Measurements from ENCODE around the gene ZNF280D. TPM values are rescaled to one million over a fixed set of nuclear protein-coding genes. Genes with fewer than 3 reads are reported as not detected.

ZNF280D gene
- total and polyA plus RNA-seq, 7 donors: 5.8 to 75.3 (median 53.6) TPM

- Histone ChIP-seq H3K36me3 (peaks cover 0 to 35% (median 3%) of the 10 kb centered on the region in 4 donors), H3K4me1 (peaks cover 0 to 13% (median 4%) of the 10 kb centered on the region in 4 donors), H3K27me3 (no peaks in the 10 kb centered on the region), H3K9me3 (no peaks in the 10 kb centered on the region), H3K4me3 (no peak overlapping the region), H3K27ac (no peak overlapping the region)
- intact Hi-C loops (cut with DNase I): no loop called here
- TF ChIP-seq POLR2A (IDR thresholded peaks at IDR 0.05) (no peak), EP300 (IDR thresholded peaks at IDR 0.05) (no peak), CTCF (IDR thresholded peaks at IDR 0.05) (no peak), POLR2AphosphoS5 (IDR thresholded peaks at IDR 0.05) (no peak)
- no peak for DNase-seq
Observed at GRCh38 chr15:56681113-56681512, 52.2 kb downstream of the ZNF280D start.

- H3K27ac ChIP-seq: no peak overlapping the region
- H3K36me3 ChIP-seq: peaks cover 0 to 49% (median 3%) of the 10 kb centered on the region in 4 donors
- no peaks in the 10 kb centered on the region for H3K27me3 ChIP-seq
- intact Hi-C loops (cut with DNase I): no loop called here
- peaks cover 0 to 8% (median 4%) of the 10 kb centered on the region in 4 donors for H3K4me1 ChIP-seq
- TF ChIP-seq CTCF (IDR thresholded peaks at IDR 0.05): no peak
- no peak for TF ChIP-seq POLR2AphosphoS5 (IDR thresholded peaks at IDR 0.05)
- TF ChIP-seq EP300 (IDR thresholded peaks at IDR 0.05): no peak
- TF ChIP-seq POLR2A (IDR thresholded peaks at IDR 0.05): no peak
- H3K9me3 ChIP-seq: no peaks in the 10 kb centered on the region
- DNase-seq: no peak
- H3K4me3 ChIP-seq: no peak overlapping the region
Observed at GRCh38 chr15:56679225-56679624, 54.1 kb downstream of the ZNF280D start.

- Histone ChIP-seq H3K36me3 (peaks cover 0 to 49% (median 3%) of the 10 kb centered on the region in 4 donors), H3K4me1 (peaks cover 0 to 3% (median 1%) of the 10 kb centered on the region in 4 donors), H3K9me3 (no peaks in the 10 kb centered on the region), H3K4me3 (no peak overlapping the region), H3K27me3 (no peaks in the 10 kb centered on the region), H3K27ac (no peak overlapping the region)
- TF ChIP-seq CTCF (IDR thresholded peaks at IDR 0.05) (no peak), EP300 (IDR thresholded peaks at IDR 0.05) (no peak), POLR2AphosphoS5 (IDR thresholded peaks at IDR 0.05) (no peak), POLR2A (IDR thresholded peaks at IDR 0.05) (no peak)
- no peak for DNase-seq
- intact Hi-C loops (cut with DNase I): no loop called here
- WGBS, 2 donors: 86 to 94% methylated on average over 4 of the region's 4 CpGs
Observed at GRCh38 chr15:56678571-56678970, 54.7 kb downstream of the ZNF280D start.

GRCh38 chr15:56677271-56677670 lies 56.0 kb downstream of the ZNF280D start:
- no peak for DNase-seq
- no peak overlapping the region for H3K4me3 ChIP-seq
- intact Hi-C loops (cut with DNase I): no loop called here
- no peak overlapping the region for H3K27ac ChIP-seq
- WGBS, 2 donors: 81 to 94% methylated on average over 1 of the region's 1 CpG
- H3K9me3 ChIP-seq: no peaks in the 10 kb centered on the region
- H3K4me1 ChIP-seq: peaks cover 0 to 4% (median 0%) of the 10 kb centered on the region in 4 donors
- no peak for TF ChIP-seq POLR2AphosphoS5 (IDR thresholded peaks at IDR 0.05)
- TF ChIP-seq EP300 (IDR thresholded peaks at IDR 0.05): no peak
- TF ChIP-seq POLR2A (IDR thresholded peaks at IDR 0.05): no peak
- TF ChIP-seq CTCF (IDR thresholded peaks at IDR 0.05): no peak
- no peaks in the 10 kb centered on the region for H3K27me3 ChIP-seq
- peaks cover 0 to 49% (median 3%) of the 10 kb centered on the region in 4 donors for H3K36me3 ChIP-seq

GRCh38 chr15:56675930-56676329 lies 57.4 kb downstream of the ZNF280D start:
- WGBS, 2 donors: 93 to 96% methylated on average over 1 of the region's 1 CpG
- H3K27ac ChIP-seq: no peak overlapping the region
- H3K4me1 ChIP-seq: peaks cover 0 to 4% (median 0%) of the 10 kb centered on the region in 4 donors
- H3K9me3 ChIP-seq: no peaks in the 10 kb centered on the region
- no peaks in the 10 kb centered on the region for H3K27me3 ChIP-seq
- intact Hi-C loops (cut with DNase I): no loop called here
- H3K4me3 ChIP-seq: no peak overlapping the region
- no peak for TF ChIP-seq POLR2A (IDR thresholded peaks at IDR 0.05)
- no peak for TF ChIP-seq EP300 (IDR thresholded peaks at IDR 0.05)
- no peak for TF ChIP-seq POLR2AphosphoS5 (IDR thresholded peaks at IDR 0.05)
- TF ChIP-seq CTCF (IDR thresholded peaks at IDR 0.05): no peak
- DNase-seq: no peak
- peaks cover 0 to 45% (median 3%) of the 10 kb centered on the region in 4 donors for H3K36me3 ChIP-seq
